IMR-90 (cell line): ENCODE measurements around the gene RARS1. TPM values are rescaled to one million over a fixed set of nuclear protein-coding genes. Genes with fewer than 3 reads are reported as not detected.

Source experiments
- ATAC-seq: fragments of 200-7000 bp; cut with Tn5 transposase; 2 replicates; pipeline ENCODE4 v1.9.1; 2020; ENCODE audit warnings: low read depth, mild to moderate bottlenecking, moderate library complexity
- BruUV-seq: library from RNA; stranded (reverse); fragments of 400-500 nt; replicated peaks from 2 replicates; lab custom pipeline; 2021; lab: Mats Ljungman, UMichigan
- CTCF ChIA-PET: fragments of 300-600 bp; formaldehyde crosslinking; extraction: SDS; loops from one replicate; lab custom pipeline; 2021; ENCODE audit warnings: antibody characterized with exemption; lab: Yijun Ruan, JAX
- POLR2A ChIA-PET: fragments of 300-600 bp; sonication (Branson Sonifier 250); formaldehyde crosslinking; loops from one replicate; lab custom pipeline; 2022; ENCODE audit warnings: antibody characterized with exemption; ENCODE audit not compliant: unreplicated experiment; lab: Charles Lee
- DNase-seq: peaks from one replicate; pipeline ENCODE4 v3.0.0; 2013
- H2AFZ ChIP-seq: replicated peaks from 2 replicates; pipeline ENCODE3; 2013; ENCODE audit warnings: low read length, mild to moderate bottlenecking; ENCODE audit not compliant: poor library complexity
- H2AK5ac ChIP-seq: 2 replicates; pipeline ENCODE4 v1.6.1; 2013; ENCODE audit warnings: low read depth, low read length, inconsistent platforms
- H2AK9ac ChIP-seq: replicated peaks from 2 replicates; pipeline ENCODE3; 2013; ENCODE audit warnings: mild to moderate bottlenecking, low read depth, low read length, moderate library complexity; ENCODE audit not compliant: poor library complexity
- H2BK120ac ChIP-seq: 2 replicates; pipeline ENCODE4 v1.6.1; 2013; ENCODE audit warnings: low read depth, low read length, inconsistent platforms
- H2BK15ac ChIP-seq: 3 replicates; pipeline ENCODE4 v1.6.1; 2013; ENCODE audit warnings: low read depth, low read length, inconsistent platforms
- H2BK20ac ChIP-seq: 2 replicates; pipeline ENCODE4 v1.6.1; 2013; ENCODE audit warnings: low read depth, mild to moderate bottlenecking, inconsistent platforms, low read length, moderate library complexity
- H2BK5ac ChIP-seq: 2 replicates; pipeline ENCODE4 v1.6.1; 2013; ENCODE audit warnings: mild to moderate bottlenecking, low read depth, low read length, inconsistent platforms; ENCODE audit not compliant: poor library complexity, severe bottlenecking
- H3K14ac ChIP-seq: replicated peaks from 2 replicates; pipeline ENCODE4 v1.6.1; 2013; ENCODE audit warnings: low read depth, low read length, inconsistent platforms
- H3K18ac ChIP-seq: 2 replicates; pipeline ENCODE4 v1.6.1; 2013; ENCODE audit warnings: low read depth, low read length, control low read depth
- H3K23ac ChIP-seq: 2 replicates; pipeline ENCODE4 v1.6.1; 2013; ENCODE audit warnings: low read depth, low read length, inconsistent platforms
- H3K27ac ChIP-seq: 2 replicates; pipeline ENCODE4 v1.5.1; 2013; ENCODE audit warnings: mild to moderate bottlenecking, control low read depth, low read length; ENCODE audit not compliant: insufficient read depth
- H3K27me3 ChIP-seq: 2 replicates; pipeline ENCODE4 v1.6.1; 2013; ENCODE audit warnings: low read length; ENCODE audit not compliant: control insufficient read depth, insufficient read depth
- H3K36me3 ChIP-seq: 2 replicates; pipeline ENCODE4 v1.6.1; 2013; ENCODE audit warnings: low read length, mixed read lengths; ENCODE audit not compliant: control insufficient read depth, insufficient read depth
- H3K4ac ChIP-seq: 2 replicates; pipeline ENCODE4 v1.6.1; 2013; ENCODE audit warnings: low read depth, low read length, inconsistent platforms
- H3K4me1 ChIP-seq: 2 replicates; pipeline ENCODE4 v1.6.1; 2013; ENCODE audit warnings: low read length, mixed read lengths; ENCODE audit not compliant: control insufficient read depth, insufficient read depth
- H3K4me2 ChIP-seq: 2 replicates; pipeline ENCODE4 v1.6.1; 2013; ENCODE audit warnings: low read depth, mild to moderate bottlenecking, control low read depth, low read length, moderate library complexity
- H3K4me3 ChIP-seq: 2 replicates; pipeline ENCODE4 v1.5.1; 2013; ENCODE audit warnings: low read depth, mild to moderate bottlenecking, control low read depth, low read length, moderate library complexity; ENCODE audit not compliant: insufficient read depth
- H3K56ac ChIP-seq: 2 replicates; pipeline ENCODE4 v1.6.1; 2013; ENCODE audit warnings: low read length, inconsistent platforms; ENCODE audit not compliant: insufficient read depth; ENCODE audit errors: extremely low read depth
- H3K79me1 ChIP-seq, 2 experiments: 2 replicates each; pipeline ENCODE4 v1.6.1; 2013; ENCODE audit warnings: low read length in 2 of 2, inconsistent platforms in 1 of 2, low read depth in 1 of 2
- H3K9ac ChIP-seq: 2 replicates; pipeline ENCODE4 v1.6.1; 2013; ENCODE audit warnings: low read depth, low read length, control low read depth
- H3K9me1 ChIP-seq: 2 replicates; pipeline ENCODE4 v1.6.1; 2013; ENCODE audit warnings: low read length, inconsistent platforms; ENCODE audit not compliant: insufficient read depth
- H3K9me3 ChIP-seq: 2 replicates; pipeline ENCODE4 v1.6.1; 2013; ENCODE audit warnings: low read length; ENCODE audit not compliant: control insufficient read depth, insufficient read depth
- H4K20me1 ChIP-seq: 2 replicates; pipeline ENCODE4 v1.6.1; 2013; ENCODE audit warnings: low read length, inconsistent platforms; ENCODE audit not compliant: insufficient read depth
- H4K5ac ChIP-seq: 2 replicates; pipeline ENCODE4 v1.6.1; 2013; ENCODE audit warnings: mild to moderate bottlenecking, low read depth, low read length, control low read depth
- H4K8ac ChIP-seq, 2 experiments: 2 replicates each; pipeline ENCODE4 v1.6.1; 2013; ENCODE audit warnings: low read depth in 2 of 2, low read length in 2 of 2, control low read depth in 1 of 2, inconsistent platforms in 1 of 2
- H4K91ac ChIP-seq: 2 replicates; pipeline ENCODE4 v1.6.1; 2013; ENCODE audit warnings: low read depth, low read length, inconsistent platforms; ENCODE audit not compliant: insufficient read depth
- BHLHE40 ChIP-seq: fragments of 150-350 bp; IDR thresholded peaks from 2 replicates; pipeline ENCODE4 v1.6.1; 2016; ENCODE audit warnings: mild to moderate bottlenecking, low read depth, low read length
- CEBPB ChIP-seq: IDR thresholded peaks from 2 replicates; pipeline ENCODE4 v1.6.1; 2012; ENCODE audit warnings: low read depth, low read length, improper control_type of control experiment
- MAZ ChIP-seq: IDR thresholded peaks from 2 replicates; pipeline ENCODE4 v1.6.1; 2012; ENCODE audit warnings: low read depth, mild to moderate bottlenecking, low read length, improper control_type of control experiment, moderate library complexity, borderline replicate concordance
- RFX5 ChIP-seq: IDR thresholded peaks from 2 replicates; pipeline ENCODE4 v1.8.0; 2012; ENCODE audit warnings: low read depth, mild to moderate bottlenecking, low read length, moderate library complexity
- WGBS, 2 experiments: methylation state at CpG; one replicate each; pipeline versions ENCODE4 v1.1.5 to v1.1.7; 2013; ENCODE audit warnings: missing lambda C conversion rate in 2 of 2; ENCODE audit not compliant: insufficient read length in 1 of 2; ENCODE audit errors: extremely low coverage in 2 of 2; 5-methylcytosine and 5-hydroxymethylcytosine counted together
- dilution Hi-C: fragments of 300-500 bp; cut with HindIII; formaldehyde crosslinking; loops from one replicate; pipeline ENCODE4 v1.14.3; 2018; ENCODE audit warnings: low sequenced_read_pairs; ENCODE audit not compliant: unreplicated experiment
- in situ Hi-C: fragments of 300-500 bp; cut with MboI; formaldehyde crosslinking; loops from 3 replicates; pipeline ENCODE4 v1.14.3; 2019; ENCODE audit warnings: low sequenced_read_pairs, inconsistent platforms, mixed read lengths
- intact Hi-C: fragments of 100-400 bp; cut with micrococcal nuclease; formaldehyde crosslinking; loops from 2 replicates; pipeline ENCODE4 v1.10.0; 2022
- polyA plus RNA-seq, 3 experiments: library from polyadenylated mRNA; depleted of rRNA; stranded (reverse); fragments of >200 nt; gene quantifications; 2 replicates each; pipeline ENCODE4 v1.2.3, GENCODE V29; 2012; ENCODE audit warnings: low replicate concordance in 1 of 3
- total RNA-seq: library from RNA; depleted of rRNA; stranded (reverse); fragments of >200 nt; gene quantifications from 2 replicates; pipeline ENCODE4 v1.2.3, GENCODE V29; 2012
- TF ChIP-seq, protein P1 (sequence below): conservative IDR thresholded peaks from 2 replicates; pipeline ENCODE4 v1.5.1; 2012; ENCODE audit warnings: mild to moderate bottlenecking, low read depth, low read length, improper control_type of control experiment

The RARS1 gene
- total and polyA plus RNA-seq, 2 of the 4 experiments (the other 2 are of a cell fraction), result 80.4 to 153 TPM

DNA sequence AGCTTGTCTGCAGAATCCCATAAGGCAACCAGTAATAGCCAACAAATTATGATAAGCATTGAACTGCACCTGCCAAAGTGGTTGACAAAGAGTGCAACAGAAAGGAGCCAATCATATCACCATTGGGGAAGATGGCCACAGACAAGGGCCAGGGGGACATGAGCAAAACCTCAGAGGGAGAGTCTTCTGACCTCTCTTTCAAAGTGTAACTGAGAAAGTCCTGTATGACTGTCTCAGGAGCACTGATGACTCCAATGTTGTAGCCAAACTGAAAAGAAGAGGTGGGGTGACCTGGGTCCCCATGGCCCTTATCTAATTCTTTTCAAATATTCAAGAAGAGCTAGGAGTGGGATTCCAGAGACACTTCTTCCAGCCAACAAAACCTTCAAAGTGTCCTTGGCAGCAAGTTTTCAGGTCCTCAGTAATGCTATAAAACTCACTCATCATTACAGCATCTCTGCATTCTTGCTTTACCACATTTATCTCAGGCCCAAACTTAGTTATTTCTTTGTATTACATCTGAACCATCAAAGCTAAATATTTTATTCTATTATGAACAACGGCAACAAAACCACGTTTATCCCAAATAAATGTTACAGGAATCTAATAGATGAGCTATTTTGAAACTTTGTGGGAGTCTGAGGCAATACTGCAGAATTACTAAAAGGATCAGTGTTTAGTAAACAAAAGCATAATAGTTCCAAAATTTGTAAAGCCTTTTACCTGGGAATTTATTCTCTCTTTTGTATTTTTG, 67.3 kb downstream of the RARS1 start:
- CTCF ChIA-PET, result no interaction called here
- no peak overlapping the region for H4K8ac ChIP-seq

More for the DNA sequence above, 67.3 kb downstream of the RARS1 start:
- no peak overlapping the region for H3K18ac ChIP-seq
- in situ Hi-C loops, result no loop called here
- no peaks in the 10 kb centered on the region for H3K9me3 ChIP-seq
- no peak overlapping the region for H2AK9ac ChIP-seq
- no peak overlapping the region for H2BK20ac ChIP-seq
- H4K20me1 ChIP-seq, result peaks cover 9% of the 10 kb centered on the region; the same call in 1 of the 2 replicates
- H3K9ac ChIP-seq, result no peak overlapping the region
- dilution Hi-C loops, result no loop called here
- H3K56ac ChIP-seq, result no peak overlapping the region
- no peak overlapping the region for H3K27ac ChIP-seq
- DNase-seq (no peak), ATAC-seq (no peak)
- 0 out of 2 replicates have a peak, but pooled peaks cover 4% of the 10 kb centered on the region for H3K4me1 ChIP-seq
- no peak overlapping the region for H2AK5ac ChIP-seq
- no peak overlapping the region for H3K4ac ChIP-seq
- no peak overlapping the region for H3K4me2 ChIP-seq
- no peak overlapping the region for H2BK5ac ChIP-seq
- BruUV-seq, result no TSS peak
- no peak overlapping the region for H3K4me3 ChIP-seq
- peaks cover 11 to 16% of the 10 kb centered on the region in 2 experiments for H3K79me1 ChIP-seq
- no peak overlapping the region for H3K23ac ChIP-seq
- no peaks in the 10 kb centered on the region for H3K27me3 ChIP-seq
- no peak overlapping the region for H2AFZ ChIP-seq
- POLR2A ChIA-PET, result no interaction called here
- H2BK120ac ChIP-seq, result no peak overlapping the region
- intact Hi-C loops, result loop anchor here (5.0 kb wide), 1 partner anchor 61 kb away; no protein-coding TSS in a partner anchor
- H4K91ac ChIP-seq, result no peak overlapping the region
- H3K9me1 ChIP-seq, result no peaks in the 10 kb centered on the region
- H4K5ac ChIP-seq, result no peak overlapping the region
- WGBS, 2 experiments, result no CpG with 5 or more reads among the region's 2 CpGs
- H3K14ac ChIP-seq, result no peak overlapping the region
- no peak overlapping the region for H2BK15ac ChIP-seq
- peaks cover 22% of the 10 kb centered on the region for H3K36me3 ChIP-seq
- TF ChIP-seq RFX5 (no peak), MAZ (no peak), BHLHE40 (no peak), CEBPB (no peak)
- TF ChIP-seq, protein P1, sequence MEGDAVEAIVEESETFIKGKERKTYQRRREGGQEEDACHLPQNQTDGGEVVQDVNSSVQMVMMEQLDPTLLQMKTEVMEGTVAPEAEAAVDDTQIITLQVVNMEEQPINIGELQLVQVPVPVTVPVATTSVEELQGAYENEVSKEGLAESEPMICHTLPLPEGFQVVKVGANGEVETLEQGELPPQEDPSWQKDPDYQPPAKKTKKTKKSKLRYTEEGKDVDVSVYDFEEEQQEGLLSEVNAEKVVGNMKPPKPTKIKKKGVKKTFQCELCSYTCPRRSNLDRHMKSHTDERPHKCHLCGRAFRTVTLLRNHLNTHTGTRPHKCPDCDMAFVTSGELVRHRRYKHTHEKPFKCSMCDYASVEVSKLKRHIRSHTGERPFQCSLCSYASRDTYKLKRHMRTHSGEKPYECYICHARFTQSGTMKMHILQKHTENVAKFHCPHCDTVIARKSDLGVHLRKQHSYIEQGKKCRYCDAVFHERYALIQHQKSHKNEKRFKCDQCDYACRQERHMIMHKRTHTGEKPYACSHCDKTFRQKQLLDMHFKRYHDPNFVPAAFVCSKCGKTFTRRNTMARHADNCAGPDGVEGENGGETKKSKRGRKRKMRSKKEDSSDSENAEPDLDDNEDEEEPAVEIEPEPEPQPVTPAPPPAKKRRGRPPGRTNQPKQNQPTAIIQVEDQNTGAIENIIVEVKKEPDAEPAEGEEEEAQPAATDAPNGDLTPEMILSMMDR, result no peak
